WTC11 (cell line): ENCODE measurements around the gene OPN3. TPM values are rescaled to one million over a fixed set of nuclear protein-coding genes. Genes with fewer than 3 reads are reported as not detected.

ENCODE experiments used
- ATAC-seq: fragments of 200-7000 bp; cut with Tn5 transposase; 2 replicates; pipeline ENCODE4 v1.10.0; 2021; ENCODE audit warnings: mild to moderate bottlenecking, moderate library complexity
- CTCF ChIA-PET: fragments of 300-600 bp; sonication (Branson Sonifier 250); formaldehyde crosslinking; loops from one replicate; lab custom pipeline; 2021; ENCODE audit warnings: antibody characterized with exemption; lab: Charles Lee
- POLR2A ChIA-PET: fragments of 350-600 bp; sonication (Branson Sonifier 250); formaldehyde crosslinking; loops from one replicate; lab custom pipeline; 2021; ENCODE audit warnings: antibody characterized with exemption; lab: Charles Lee
- DNase-seq: peaks from one replicate; pipeline ENCODE4 v3.0.0; 2021; ENCODE audit warnings: low spot score
- H3K27ac Mint-ChIP-seq: 2 replicates; pipeline ENCODE4 v1.8.0; 2021; ENCODE audit warnings: mixed read lengths
- H3K27me3 Mint-ChIP-seq: 2 replicates; pipeline ENCODE4 v1.8.0; 2021; ENCODE audit warnings: low read depth, mild to moderate bottlenecking, moderate library complexity, mixed read lengths
- H3K36me3 Mint-ChIP-seq: 2 replicates; pipeline ENCODE4 v1.8.0; 2021; ENCODE audit warnings: mixed read lengths
- H3K4me1 Mint-ChIP-seq: 2 replicates; pipeline ENCODE4 v1.8.0; 2022; ENCODE audit warnings: mixed read lengths
- H3K4me3 Mint-ChIP-seq: 2 replicates; pipeline ENCODE4 v1.8.0; 2021; ENCODE audit warnings: mild to moderate bottlenecking, moderate library complexity, mixed read lengths
- H3K9me3 Mint-ChIP-seq: 2 replicates; pipeline ENCODE4 v1.8.0; 2021; ENCODE audit warnings: mixed read lengths
- ETV6 ChIP-seq: sonication (generic); formaldehyde crosslinking; IDR thresholded peaks from 2 replicates; pipeline ENCODE4 v1.8.1; 2022; ENCODE audit warnings: mild to moderate bottlenecking, missing genetic modification reagents
- HMGXB4 ChIP-seq: sonication (generic); formaldehyde crosslinking; IDR thresholded peaks from 2 replicates; pipeline ENCODE4 v1.8.1; 2023; ENCODE audit warnings: mild to moderate bottlenecking, moderate library complexity, missing genetic modification reagents
- NFE2L1 ChIP-seq: sonication (generic); formaldehyde crosslinking; IDR thresholded peaks from 2 replicates; pipeline ENCODE4 v1.8.1; 2023; ENCODE audit warnings: missing genetic modification reagents
- TCF7 ChIP-seq: sonication (generic); formaldehyde crosslinking; IDR thresholded peaks from 2 replicates; pipeline ENCODE4 v1.8.0; 2022; ENCODE audit warnings: mild to moderate bottlenecking, low read depth, missing genetic modification reagents, moderate library complexity
- ZNF138 ChIP-seq: sonication (generic); formaldehyde crosslinking; conservative IDR thresholded peaks from 2 replicates; pipeline ENCODE4 v1.8.1; 2022; ENCODE audit warnings: mild to moderate bottlenecking, moderate library complexity, missing genetic modification reagents
- ZNF317 ChIP-seq: sonication (generic); formaldehyde crosslinking; IDR thresholded peaks from 2 replicates; pipeline ENCODE4 v1.8.1; 2023; ENCODE audit warnings: low read depth, mild to moderate bottlenecking, moderate library complexity, missing genetic modification reagents, borderline replicate concordance
- ZNF671 ChIP-seq: fragments of 250-450 bp; sonication (Bioruptor Pico); IDR thresholded peaks from 2 replicates; pipeline ENCODE4 v1.8.0; 2021; ENCODE audit warnings: mild to moderate bottlenecking
- total RNA-seq: library from RNA; stranded (reverse); gene quantifications from 3 replicates; pipeline ENCODE4 v1.2.3, GENCODE V29; 2021
- TF ChIP-seq, protein P1 (sequence below): sonication (generic); formaldehyde crosslinking; IDR thresholded peaks from 2 replicates; pipeline ENCODE4 v1.8.0; 2023; ENCODE audit warnings: missing genetic modification reagents
- TF ChIP-seq, protein P2 (sequence below): fragments of 250-450 bp; sonication (Bioruptor Pico); IDR thresholded peaks from 2 replicates; pipeline ENCODE4 v1.9.0; 2021; ENCODE audit warnings: mild to moderate bottlenecking
- TF ChIP-seq, protein P3 (sequence below): fragments of 250-450 bp; sonication (Bioruptor Pico); IDR thresholded peaks from 2 replicates; pipeline ENCODE4 v1.9.0; 2021; ENCODE audit warnings: mild to moderate bottlenecking, borderline replicate concordance
- TF ChIP-seq, protein P4 (sequence below): sonication (generic); formaldehyde crosslinking; IDR thresholded peaks from 2 replicates; pipeline ENCODE4 v1.8.1; 2023; ENCODE audit warnings: mild to moderate bottlenecking, missing genetic modification reagents, borderline replicate concordance

The OPN3 gene
- total RNA-seq, 1 experiment from 2014 or later = 17.2 TPM

DNA sequence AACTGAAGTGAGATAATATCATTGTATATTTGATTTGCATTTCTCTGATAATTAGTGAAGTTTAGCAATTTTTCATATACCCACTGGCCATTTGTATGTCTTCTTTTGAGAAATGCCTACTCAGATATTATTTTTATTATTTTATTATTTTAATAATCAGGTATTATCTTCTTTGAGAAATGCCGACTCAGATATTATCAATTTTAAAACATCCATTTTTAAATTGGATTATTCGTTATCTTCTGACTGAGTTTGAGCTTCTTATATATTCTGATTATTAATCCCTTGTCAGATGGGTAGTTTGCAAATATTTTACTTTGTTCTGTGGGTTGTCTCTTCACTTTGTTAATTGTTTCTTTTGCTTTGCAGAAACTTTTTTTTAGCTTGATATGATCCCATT lies 70.3 kb downstream of the OPN3 start:
- POLR2A ChIA-PET = no interaction called here
- H3K9me3 Mint-ChIP-seq = peaks cover 6% of the 10 kb centered on the region
- H3K4me3 Mint-ChIP-seq = no peak overlapping the region
- ATAC-seq = no peak
- no peaks in the 10 kb centered on the region for H3K36me3 Mint-ChIP-seq
- CTCF ChIA-PET = no interaction called here
- no peaks in the 10 kb centered on the region; the same call in 1 of the 2 replicates for H3K27me3 Mint-ChIP-seq
- no peak for TF ChIP-seq ZNF138
- no peak for TF ChIP-seq ETV6 (CRISPR knock-in tag)
- TF ChIP-seq, protein P1, sequence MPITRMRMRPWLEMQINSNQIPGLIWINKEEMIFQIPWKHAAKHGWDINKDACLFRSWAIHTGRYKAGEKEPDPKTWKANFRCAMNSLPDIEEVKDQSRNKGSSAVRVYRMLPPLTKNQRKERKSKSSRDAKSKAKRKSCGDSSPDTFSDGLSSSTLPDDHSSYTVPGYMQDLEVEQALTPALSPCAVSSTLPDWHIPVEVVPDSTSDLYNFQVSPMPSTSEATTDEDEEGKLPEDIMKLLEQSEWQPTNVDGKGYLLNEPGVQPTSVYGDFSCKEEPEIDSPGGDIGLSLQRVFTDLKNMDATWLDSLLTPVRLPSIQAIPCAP (CRISPR knock-in tag) = no peak
- TF ChIP-seq TCF7 (CRISPR knock-in tag) = no peak
- DNase-seq = no peak
- no peak overlapping the region for H3K27ac Mint-ChIP-seq
- H3K4me1 Mint-ChIP-seq = no peaks in the 10 kb centered on the region

DNA sequence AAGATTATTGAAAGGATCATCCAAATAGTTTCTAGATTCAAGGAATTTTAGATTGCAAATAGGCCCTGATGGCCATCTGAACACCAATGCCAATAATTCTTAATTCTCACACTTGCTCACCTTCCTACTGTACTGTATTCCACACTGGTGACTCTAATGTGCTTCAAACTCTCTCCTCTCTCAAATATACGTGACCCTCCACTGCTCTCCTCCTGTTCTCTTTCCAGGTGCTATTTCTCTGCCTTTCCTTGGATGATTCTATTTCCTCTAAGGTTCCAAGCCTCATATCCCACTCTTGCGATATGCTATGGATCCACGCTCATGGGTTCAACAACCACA lies 79.4 kb downstream of the OPN3 start:
- POLR2A ChIA-PET = no interaction called here
- DNase-seq (no peak), ATAC-seq (no peak)
- CTCF ChIA-PET = no interaction called here
- TF ChIP-seq ZNF317 (CRISPR knock-in tag) (no peak), HMGXB4 (CRISPR knock-in tag) (no peak), ZNF671 (CRISPR knock-in tag) (no peak), NFE2L1 (CRISPR knock-in tag) (no peak)
- TF ChIP-seq, protein P2, sequence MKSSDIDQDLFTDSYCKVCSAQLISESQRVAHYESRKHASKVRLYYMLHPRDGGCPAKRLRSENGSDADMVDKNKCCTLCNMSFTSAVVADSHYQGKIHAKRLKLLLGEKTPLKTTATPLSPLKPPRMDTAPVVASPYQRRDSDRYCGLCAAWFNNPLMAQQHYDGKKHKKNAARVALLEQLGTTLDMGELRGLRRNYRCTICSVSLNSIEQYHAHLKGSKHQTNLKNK (CRISPR knock-in tag) = no peak
- TF ChIP-seq, protein P3, sequence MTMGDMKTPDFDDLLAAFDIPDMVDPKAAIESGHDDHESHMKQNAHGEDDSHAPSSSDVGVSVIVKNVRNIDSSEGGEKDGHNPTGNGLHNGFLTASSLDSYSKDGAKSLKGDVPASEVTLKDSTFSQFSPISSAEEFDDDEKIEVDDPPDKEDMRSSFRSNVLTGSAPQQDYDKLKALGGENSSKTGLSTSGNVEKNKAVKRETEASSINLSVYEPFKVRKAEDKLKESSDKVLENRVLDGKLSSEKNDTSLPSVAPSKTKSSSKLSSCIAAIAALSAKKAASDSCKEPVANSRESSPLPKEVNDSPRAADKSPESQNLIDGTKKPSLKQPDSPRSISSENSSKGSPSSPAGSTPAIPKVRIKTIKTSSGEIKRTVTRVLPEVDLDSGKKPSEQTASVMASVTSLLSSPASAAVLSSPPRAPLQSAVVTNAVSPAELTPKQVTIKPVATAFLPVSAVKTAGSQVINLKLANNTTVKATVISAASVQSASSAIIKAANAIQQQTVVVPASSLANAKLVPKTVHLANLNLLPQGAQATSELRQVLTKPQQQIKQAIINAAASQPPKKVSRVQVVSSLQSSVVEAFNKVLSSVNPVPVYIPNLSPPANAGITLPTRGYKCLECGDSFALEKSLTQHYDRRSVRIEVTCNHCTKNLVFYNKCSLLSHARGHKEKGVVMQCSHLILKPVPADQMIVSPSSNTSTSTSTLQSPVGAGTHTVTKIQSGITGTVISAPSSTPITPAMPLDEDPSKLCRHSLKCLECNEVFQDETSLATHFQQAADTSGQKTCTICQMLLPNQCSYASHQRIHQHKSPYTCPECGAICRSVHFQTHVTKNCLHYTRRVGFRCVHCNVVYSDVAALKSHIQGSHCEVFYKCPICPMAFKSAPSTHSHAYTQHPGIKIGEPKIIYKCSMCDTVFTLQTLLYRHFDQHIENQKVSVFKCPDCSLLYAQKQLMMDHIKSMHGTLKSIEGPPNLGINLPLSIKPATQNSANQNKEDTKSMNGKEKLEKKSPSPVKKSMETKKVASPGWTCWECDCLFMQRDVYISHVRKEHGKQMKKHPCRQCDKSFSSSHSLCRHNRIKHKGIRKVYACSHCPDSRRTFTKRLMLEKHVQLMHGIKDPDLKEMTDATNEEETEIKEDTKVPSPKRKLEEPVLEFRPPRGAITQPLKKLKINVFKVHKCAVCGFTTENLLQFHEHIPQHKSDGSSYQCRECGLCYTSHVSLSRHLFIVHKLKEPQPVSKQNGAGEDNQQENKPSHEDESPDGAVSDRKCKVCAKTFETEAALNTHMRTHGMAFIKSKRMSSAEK (CRISPR knock-in tag) = no peak
- TF ChIP-seq, protein P4, sequence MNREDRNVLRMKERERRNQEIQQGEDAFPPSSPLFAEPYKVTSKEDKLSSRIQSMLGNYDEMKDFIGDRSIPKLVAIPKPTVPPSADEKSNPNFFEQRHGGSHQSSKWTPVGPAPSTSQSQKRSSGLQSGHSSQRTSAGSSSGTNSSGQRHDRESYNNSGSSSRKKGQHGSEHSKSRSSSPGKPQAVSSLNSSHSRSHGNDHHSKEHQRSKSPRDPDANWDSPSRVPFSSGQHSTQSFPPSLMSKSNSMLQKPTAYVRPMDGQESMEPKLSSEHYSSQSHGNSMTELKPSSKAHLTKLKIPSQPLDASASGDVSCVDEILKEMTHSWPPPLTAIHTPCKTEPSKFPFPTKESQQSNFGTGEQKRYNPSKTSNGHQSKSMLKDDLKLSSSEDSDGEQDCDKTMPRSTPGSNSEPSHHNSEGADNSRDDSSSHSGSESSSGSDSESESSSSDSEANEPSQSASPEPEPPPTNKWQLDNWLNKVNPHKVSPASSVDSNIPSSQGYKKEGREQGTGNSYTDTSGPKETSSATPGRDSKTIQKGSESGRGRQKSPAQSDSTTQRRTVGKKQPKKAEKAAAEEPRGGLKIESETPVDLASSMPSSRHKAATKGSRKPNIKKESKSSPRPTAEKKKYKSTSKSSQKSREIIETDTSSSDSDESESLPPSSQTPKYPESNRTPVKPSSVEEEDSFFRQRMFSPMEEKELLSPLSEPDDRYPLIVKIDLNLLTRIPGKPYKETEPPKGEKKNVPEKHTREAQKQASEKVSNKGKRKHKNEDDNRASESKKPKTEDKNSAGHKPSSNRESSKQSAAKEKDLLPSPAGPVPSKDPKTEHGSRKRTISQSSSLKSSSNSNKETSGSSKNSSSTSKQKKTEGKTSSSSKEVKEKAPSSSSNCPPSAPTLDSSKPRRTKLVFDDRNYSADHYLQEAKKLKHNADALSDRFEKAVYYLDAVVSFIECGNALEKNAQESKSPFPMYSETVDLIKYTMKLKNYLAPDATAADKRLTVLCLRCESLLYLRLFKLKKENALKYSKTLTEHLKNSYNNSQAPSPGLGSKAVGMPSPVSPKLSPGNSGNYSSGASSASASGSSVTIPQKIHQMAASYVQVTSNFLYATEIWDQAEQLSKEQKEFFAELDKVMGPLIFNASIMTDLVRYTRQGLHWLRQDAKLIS (CRISPR knock-in tag) = no peak
- Mint-ChIP-seq H3K36me3 (no peaks in the 10 kb centered on the region), H3K27me3 (no peaks in the 10 kb centered on the region; the same call in 1 of the 2 replicates), H3K27ac (no peak overlapping the region), H3K4me1 (no peaks in the 10 kb centered on the region), H3K4me3 (no peak overlapping the region), H3K9me3 (no peaks in the 10 kb centered on the region)
